H9 (cell line): Measurements from ENCODE around the gene ADAMTS5. TPM values are rescaled to one million over a fixed set of nuclear protein-coding genes. Genes with fewer than 3 reads are reported as not detected.

Source experiments
- DNase-seq: peaks from one replicate; pipeline ENCODE4 v3.0.0-alpha.2; 2017
- H2AFZ ChIP-seq: one replicate; pipeline ENCODE4 v1.6.1; 2013; ENCODE audit warnings: mild to moderate bottlenecking, low read length, control low read depth, moderate library complexity
- H2AK5ac ChIP-seq: 2 replicates; pipeline ENCODE4 v1.6.1; 2013; ENCODE audit warnings: low read length, control low read depth, mixed read lengths; ENCODE audit not compliant: insufficient read length
- H2BK120ac ChIP-seq: one replicate; pipeline ENCODE4 v1.6.1; 2013; ENCODE audit warnings: low read depth, mild to moderate bottlenecking, low read length, control low read depth, inconsistent platforms; ENCODE audit not compliant: poor library complexity, severe bottlenecking
- H2BK12ac ChIP-seq: 2 replicates; pipeline ENCODE4 v1.6.1; 2013; ENCODE audit warnings: low read length, control low read depth, mixed read lengths, low read depth; ENCODE audit not compliant: insufficient read length
- H2BK15ac ChIP-seq: 2 replicates; pipeline ENCODE4 v1.6.1; 2013; ENCODE audit warnings: low read depth, low read length, control low read depth
- H2BK20ac ChIP-seq: one replicate; pipeline ENCODE4 v1.6.1; 2013; ENCODE audit warnings: low read depth, mild to moderate bottlenecking, low read length, control low read depth, inconsistent platforms; ENCODE audit not compliant: poor library complexity, severe bottlenecking
- H2BK5ac ChIP-seq: 2 replicates; pipeline ENCODE4 v1.6.1; 2013; ENCODE audit warnings: low read length, control low read depth, mixed read lengths; ENCODE audit not compliant: insufficient read length
- H3K14ac ChIP-seq: 2 replicates; pipeline ENCODE4 v1.6.1; 2013; ENCODE audit warnings: low read length, control low read depth; ENCODE audit not compliant: insufficient read depth
- H3K18ac ChIP-seq: 2 replicates; pipeline ENCODE4 v1.6.1; 2013; ENCODE audit warnings: low read depth, mild to moderate bottlenecking, mixed read lengths, low read length, control low read depth; ENCODE audit not compliant: insufficient read length
- H3K23ac ChIP-seq: 2 replicates; pipeline ENCODE4 v1.6.1; 2013; ENCODE audit warnings: low read length, control low read depth, mixed read lengths, low read depth; ENCODE audit not compliant: insufficient read length
- H3K23me2 ChIP-seq: 2 replicates; pipeline ENCODE4 v1.6.1; 2013; ENCODE audit warnings: low read depth, mild to moderate bottlenecking, mixed read lengths, low read length, control low read depth; ENCODE audit not compliant: insufficient read length, poor library complexity, severe bottlenecking
- H3K27ac ChIP-seq: 2 replicates; pipeline ENCODE4 v1.5.1; 2013; ENCODE audit warnings: low read length, control low read depth, mixed read lengths, low read depth; ENCODE audit not compliant: insufficient read length
- H3K27me3 ChIP-seq: 2 replicates; pipeline ENCODE4 v1.6.1; 2013; ENCODE audit warnings: low read length, control low read depth, inconsistent platforms; ENCODE audit not compliant: insufficient read depth
- H3K4ac ChIP-seq: 2 replicates; pipeline ENCODE4 v1.6.1; 2013; ENCODE audit warnings: low read depth, mild to moderate bottlenecking, control low read depth, inconsistent platforms, low read length, moderate library complexity
- H3K4me1 ChIP-seq: 2 replicates; pipeline ENCODE4 v1.6.1; 2013; ENCODE audit warnings: low read length, control low read depth, inconsistent platforms; ENCODE audit not compliant: insufficient read depth
- H3K4me2 ChIP-seq: 2 replicates; pipeline ENCODE4 v1.6.1; 2013; ENCODE audit warnings: low read length, control low read depth, mixed read lengths; ENCODE audit not compliant: insufficient read length, insufficient read depth
- H3K56ac ChIP-seq: 2 replicates; pipeline ENCODE4 v1.6.1; 2013; ENCODE audit warnings: low read depth, mild to moderate bottlenecking, mixed read lengths, low read length, control low read depth; ENCODE audit not compliant: insufficient read length
- H3K79me1 ChIP-seq: 2 replicates; pipeline ENCODE4 v1.6.1; 2013; ENCODE audit warnings: low read depth, mild to moderate bottlenecking, moderate library complexity, low read length, control low read depth, inconsistent platforms; ENCODE audit not compliant: insufficient read depth, poor library complexity, severe bottlenecking
- H3K79me2 ChIP-seq: 2 replicates; pipeline ENCODE4 v1.6.1; 2013; ENCODE audit warnings: low read length, control low read depth, inconsistent platforms; ENCODE audit not compliant: insufficient read depth
- H3K9ac ChIP-seq: 2 replicates; pipeline ENCODE4 v1.6.1; 2013; ENCODE audit warnings: low read length, control low read depth, mixed read lengths; ENCODE audit not compliant: insufficient read length; ENCODE audit errors: extremely low read depth
- H3K9me3 ChIP-seq: one replicate; pipeline ENCODE4 v1.6.1; 2013; ENCODE audit warnings: low read depth, low read length, inconsistent platforms; ENCODE audit not compliant: control insufficient read depth
- H3T11ph ChIP-seq: one replicate; pipeline ENCODE4 v1.6.1; 2013; ENCODE audit warnings: mild to moderate bottlenecking, low read length, control low read depth, inconsistent platforms
- H4K20me1 ChIP-seq: one replicate; pipeline ENCODE4 v1.6.1; 2013; ENCODE audit not compliant: control insufficient read depth, insufficient read length, insufficient read depth
- H4K5ac ChIP-seq: 2 replicates; pipeline ENCODE4 v1.6.1; 2013; ENCODE audit warnings: low read depth, mild to moderate bottlenecking, mixed read lengths, low read length, control low read depth; ENCODE audit not compliant: insufficient read length
- H4K8ac ChIP-seq: replicated peaks from 2 replicates; pipeline ENCODE4 v1.6.1; 2013; ENCODE audit warnings: low read length, control low read depth, mixed read lengths, low read depth; ENCODE audit not compliant: insufficient read length
- H4K91ac ChIP-seq: 2 replicates; pipeline ENCODE4 v1.6.1; 2013; ENCODE audit warnings: low read depth, mild to moderate bottlenecking, moderate library complexity, mixed read lengths, low read length, control low read depth; ENCODE audit not compliant: insufficient read length
- H3K27ac Mint-ChIP-seq, 3 experiments: 2 replicates in 2 of 3; 3 replicates in 1 of 3; pipeline ENCODE4 v1.8.0; 2020 to 2021; ENCODE audit warnings: mixed read lengths in 3 of 3, mild to moderate bottlenecking in 1 of 3, moderate library complexity in 1 of 3
- H3K27me3 Mint-ChIP-seq: 2 replicates; pipeline ENCODE4 v1.8.0; 2021; ENCODE audit warnings: low read depth, mild to moderate bottlenecking, moderate library complexity, mixed read lengths
- H3K36me3 Mint-ChIP-seq, 3 experiments: 2 replicates in 2 of 3; 3 replicates in 1 of 3; pipeline ENCODE4 v1.8.0; 2020 to 2021; ENCODE audit warnings: low read depth in 3 of 3, mixed read lengths in 3 of 3; ENCODE audit not compliant: insufficient read depth in 1 of 3
- H3K4me1 Mint-ChIP-seq, 2 experiments: 2 replicates each; pipeline ENCODE4 v1.8.0; 2020; ENCODE audit warnings: mixed read lengths in 2 of 2
- H3K4me3 Mint-ChIP-seq, 2 experiments: 2 replicates in 1 of 2; 3 replicates in 1 of 2; pipeline ENCODE4 v1.8.0; 2020 to 2021; ENCODE audit warnings: mild to moderate bottlenecking in 2 of 2, mixed read lengths in 2 of 2, moderate library complexity in 1 of 2
- H3K9me3 Mint-ChIP-seq, 2 experiments: 2 replicates in 1 of 2; 3 replicates in 1 of 2; pipeline ENCODE4 v1.8.0; 2020; ENCODE audit warnings: mild to moderate bottlenecking in 2 of 2, mixed read lengths in 2 of 2, moderate library complexity in 1 of 2
- WGBS: extraction: QIAGEN DNeasy Blood & Tissue Kit; methylation state at CpG from one replicate; pipeline ENCODE4 v1.1.7; 2013; ENCODE audit warnings: missing lambda C conversion rate, low lambda C conversion rate, mixed read lengths; ENCODE audit not compliant: insufficient read length; ENCODE audit errors: extremely low coverage; 5-methylcytosine and 5-hydroxymethylcytosine counted together
- total RNA-seq: library from RNA; stranded (reverse); gene quantifications from 2 replicates; pipeline ENCODE4 v1.2.1, GENCODE V29; 2021
- TF ChIP-seq, protein P1 (sequence below): fragments of 200-600 bp; sonication (generic); conservative IDR thresholded peaks from 3 replicates; pipeline ENCODE4 v1.8.0; 2021; ENCODE audit warnings: antibody characterized with exemption, mild to moderate bottlenecking

ADAMTS5 gene
- total RNA-seq, 1 experiment from 2014 or later: 0.90 TPM

DNA sequence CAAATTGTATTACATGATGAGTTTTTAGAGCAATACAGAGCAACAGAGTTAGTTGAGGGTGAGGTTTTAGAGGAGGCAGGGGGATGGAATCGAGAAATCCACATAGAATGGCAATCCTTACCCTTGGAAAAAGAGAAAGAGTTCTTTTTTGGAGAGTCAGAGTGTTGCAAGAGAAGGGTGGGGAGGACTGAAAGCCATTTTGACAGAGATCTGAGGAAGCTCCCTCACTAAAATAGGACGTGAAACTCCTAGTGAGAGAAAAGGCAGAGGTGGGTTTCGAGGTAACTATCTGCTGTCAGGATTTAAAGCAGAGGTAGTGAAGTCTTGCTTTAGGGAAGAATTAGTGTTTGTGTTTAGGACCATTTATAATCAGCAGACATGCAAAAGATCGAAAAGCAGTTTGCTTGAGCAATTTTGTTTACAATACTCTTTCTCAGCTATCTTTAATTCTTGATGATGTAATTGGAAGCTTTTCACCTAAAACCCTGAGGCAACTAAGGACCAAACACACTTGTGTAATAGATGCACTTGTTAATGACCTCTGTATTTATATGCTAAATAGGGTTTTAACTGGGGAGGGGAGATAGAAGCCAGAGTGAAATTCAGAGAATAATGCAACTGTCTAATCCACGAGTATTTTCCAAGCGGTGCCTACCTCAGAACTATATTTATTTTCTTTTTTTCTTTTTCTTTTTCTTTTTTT, 20.0 kb downstream of the ADAMTS5 start:
- no peak overlapping the region for H2BK20ac ChIP-seq
- Mint-ChIP-seq H3K27ac (peak overlapping the region in 1 of 3 experiments; percentile 82; a peak in 4 of 7 replicates), H3K27me3 (peaks cover 17% of the 10 kb centered on the region), H3K36me3 (no peaks in the 10 kb centered on the region), H3K9me3 (no peaks in the 10 kb centered on the region), H3K4me3 (no peak overlapping the region; a peak in 1 of 5 replicates), H3K4me1 (peaks cover 22 to 23% of the 10 kb centered on the region in 2 experiments)
- H3K79me2 ChIP-seq: no peaks in the 10 kb centered on the region
- no peak overlapping the region for H3K9ac ChIP-seq
- H2AK5ac ChIP-seq: no peak overlapping the region
- no peak overlapping the region for H2BK5ac ChIP-seq
- no peak overlapping the region for H3K14ac ChIP-seq
- no peak overlapping the region for H2BK12ac ChIP-seq
- TF ChIP-seq, protein P1, sequence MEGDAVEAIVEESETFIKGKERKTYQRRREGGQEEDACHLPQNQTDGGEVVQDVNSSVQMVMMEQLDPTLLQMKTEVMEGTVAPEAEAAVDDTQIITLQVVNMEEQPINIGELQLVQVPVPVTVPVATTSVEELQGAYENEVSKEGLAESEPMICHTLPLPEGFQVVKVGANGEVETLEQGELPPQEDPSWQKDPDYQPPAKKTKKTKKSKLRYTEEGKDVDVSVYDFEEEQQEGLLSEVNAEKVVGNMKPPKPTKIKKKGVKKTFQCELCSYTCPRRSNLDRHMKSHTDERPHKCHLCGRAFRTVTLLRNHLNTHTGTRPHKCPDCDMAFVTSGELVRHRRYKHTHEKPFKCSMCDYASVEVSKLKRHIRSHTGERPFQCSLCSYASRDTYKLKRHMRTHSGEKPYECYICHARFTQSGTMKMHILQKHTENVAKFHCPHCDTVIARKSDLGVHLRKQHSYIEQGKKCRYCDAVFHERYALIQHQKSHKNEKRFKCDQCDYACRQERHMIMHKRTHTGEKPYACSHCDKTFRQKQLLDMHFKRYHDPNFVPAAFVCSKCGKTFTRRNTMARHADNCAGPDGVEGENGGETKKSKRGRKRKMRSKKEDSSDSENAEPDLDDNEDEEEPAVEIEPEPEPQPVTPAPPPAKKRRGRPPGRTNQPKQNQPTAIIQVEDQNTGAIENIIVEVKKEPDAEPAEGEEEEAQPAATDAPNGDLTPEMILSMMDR: no peak
- H3K56ac ChIP-seq: no peak overlapping the region
- no peaks in the 10 kb centered on the region for H3K27me3 ChIP-seq
- H3K4me1 ChIP-seq: peaks cover 9% of the 10 kb centered on the region; the same call in 1 of the 2 replicates
- H3K18ac ChIP-seq: no peak overlapping the region
- H3T11ph ChIP-seq: no peak overlapping the region
- no peak overlapping the region for H4K5ac ChIP-seq
- H3K4me2 ChIP-seq: no peak overlapping the region
- no peak overlapping the region for H2AFZ ChIP-seq
- H3K4ac ChIP-seq: no peak overlapping the region
- H3K79me1 ChIP-seq: no peaks in the 10 kb centered on the region
- H3K9me3 ChIP-seq: no peaks in the 10 kb centered on the region
- H4K91ac ChIP-seq: no peak overlapping the region
- no peak for DNase-seq
- H3K27ac ChIP-seq: no peak overlapping the region
- H3K23me2 ChIP-seq: no peaks in the 10 kb centered on the region
- no peaks in the 10 kb centered on the region for H4K20me1 ChIP-seq
- H3K23ac ChIP-seq: no peak overlapping the region
- H4K8ac ChIP-seq: no peak overlapping the region
- WGBS: no CpG with 5 or more reads among the region's 6 CpGs
- H2BK120ac ChIP-seq: no peak overlapping the region
- no peak overlapping the region for H2BK15ac ChIP-seq
